ENCODE measurements around the gene PTPRJ.

PTPRJ gene

GRCh38 chr11:48028914-48029680 is 48.7 kb downstream of the PTPRJ start:
- no peak for DNase-seq (ENCODE audit: low spot score)
- CTCF ChIA-PET: interaction anchor here (0.6 to 1.1 kb wide), 2 partner anchors 18 to 53 kb away, joined by 3 read pairs; no protein-coding TSS in a partner anchor
- POLR2A ChIA-PET (ENCODE audit: low non-redundant PET): no interaction called here
- H3K27ac ChIP-seq: no peak overlapping the region
- TF ChIP-seq CTCF (conservative IDR thresholded peaks at IDR 0.05; ENCODE audit: low read depth): no peak

GRCh38 chr11:48029681-48030290 is 49.4 kb downstream of the PTPRJ start:
- ChIA-PET CTCF (interaction anchor here (0.6 kb wide), 1 partner anchor 52 kb away, joined by 3 read pairs; no protein-coding TSS in a partner anchor), POLR2A (ENCODE audit: low non-redundant PET) (no interaction called here)
- no peak overlapping the region for H3K27ac ChIP-seq
- DNase-seq (ENCODE audit: low spot score): no peak
- no peak for TF ChIP-seq CTCF (conservative IDR thresholded peaks at IDR 0.05; ENCODE audit: low read depth)

- CTCF ChIA-PET: interaction anchor here (0.6 kb wide), 1 partner anchor 224 kb away, joined by 3 read pairs; no protein-coding TSS in a partner anchor
- no peak for TF ChIP-seq CTCF (conservative IDR thresholded peaks at IDR 0.05; ENCODE audit: low read depth)
- POLR2A ChIA-PET (ENCODE audit: low non-redundant PET): no interaction called here
- H3K27ac ChIP-seq: no peak overlapping the region
- DNase-seq (ENCODE audit: low spot score): no peak
Measured at GRCh38 chr11:48031602-48032001, 51.2 kb downstream of the PTPRJ start.

- H3K27ac ChIP-seq: no peak overlapping the region
- ChIA-PET POLR2A (ENCODE audit: low non-redundant PET) (no interaction called here), CTCF (no interaction called here)
- TF ChIP-seq CTCF (conservative IDR thresholded peaks at IDR 0.05; ENCODE audit: low read depth): no peak
- no peak for DNase-seq (ENCODE audit: low spot score)
Measured at GRCh38 chr11:48032721-48033120, 52.4 kb downstream of the PTPRJ start.

GRCh38 chr11:48033918-48034341 is 53.6 kb downstream of the PTPRJ start:
- no peak for TF ChIP-seq CTCF (conservative IDR thresholded peaks at IDR 0.05; ENCODE audit: low read depth)
- ChIA-PET POLR2A (ENCODE audit: low non-redundant PET) (no interaction called here), CTCF (no interaction called here)
- H3K27ac ChIP-seq: no peak overlapping the region
- no peak for DNase-seq (ENCODE audit: low spot score)

- TF ChIP-seq CTCF (conservative IDR thresholded peaks at IDR 0.05; ENCODE audit: low read depth): no peak
Measured at GRCh38 chr11:48034926-48035871, 54.8 kb downstream of the PTPRJ start.

More at GRCh38 chr11:48034926-48035871, 54.8 kb downstream of the PTPRJ start:
- H3K27ac ChIP-seq: no peak overlapping the region
- DNase-seq (ENCODE audit: low spot score): no peak
- ChIA-PET POLR2A (ENCODE audit: low non-redundant PET) (no interaction called here), CTCF (no interaction called here)
